GM19395 (cell line): ENCODE results near the gene NIM1K.
A peak's percentile ranks its signal among the peaks of the same experiment; 100 is the strongest.
"Not testable (repeated sequence)": the region's sequence is repeated elsewhere in the genome, so short reads cannot be mapped to it uniquely, and the experiment has no call there.

Source experiments
- ATAC-seq: cut with Tn5 transposase; IDR thresholded peaks from one replicate; pipeline ENCODE4 v1.9.1; 2021; ENCODE audit warnings: mild to moderate bottlenecking, moderate library complexity; ENCODE audit not compliant: unreplicated experiment

NIM1K gene

DNA sequence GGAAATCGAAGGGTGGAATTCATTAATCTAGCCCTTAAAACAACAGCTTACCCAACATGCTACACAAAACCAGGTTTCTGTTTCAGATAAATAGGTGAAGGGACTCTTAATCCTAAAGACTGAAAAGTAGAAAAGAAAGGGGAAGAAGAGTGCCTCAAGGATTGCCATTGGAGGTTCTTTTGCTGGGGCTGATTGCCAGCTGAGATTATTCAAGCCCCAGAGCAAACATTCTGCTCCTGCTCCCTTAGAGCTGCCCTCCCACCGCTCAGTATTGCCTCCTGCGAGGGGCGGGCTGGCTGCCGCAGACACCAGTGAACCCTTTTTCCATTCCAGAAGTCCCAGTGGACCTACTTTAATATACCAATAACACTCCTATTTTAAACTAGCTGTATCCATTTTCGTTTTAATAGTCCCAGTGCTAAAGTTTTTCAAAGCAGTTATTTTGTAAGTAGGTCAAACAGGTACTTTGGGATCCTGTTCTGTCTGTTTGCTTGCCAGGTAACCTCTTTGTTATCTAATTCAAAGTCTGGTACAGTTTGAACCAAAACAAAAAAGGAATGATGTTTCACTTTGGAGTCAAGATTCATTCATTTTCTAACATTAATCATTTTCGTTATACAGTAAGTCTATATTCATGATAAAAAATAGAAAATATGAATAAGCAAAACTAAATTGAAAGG, 82.5 kb downstream of the NIM1K start:
- ATAC-seq: no peak

- ATAC-seq: no peak
Observed at GRCh38 chr5:43275391-43275790, 83.4 kb downstream of the NIM1K start.

- no peak for ATAC-seq
Observed at GRCh38 chr5:43279548-43280274, 87.7 kb downstream of the NIM1K start.

GRCh38 chr5:43281840-43282658, 90.0 kb downstream of the NIM1K start:
- no peak for ATAC-seq

- no peak for ATAC-seq
Observed at GRCh38 chr5:43286623-43287022, 94.6 kb downstream of the NIM1K start.

GRCh38 chr5:43287493-43287892, 95.5 kb downstream of the NIM1K start:
- no peak for ATAC-seq

GRCh38 chr5:43288269-43288831, 96.3 kb downstream of the NIM1K start:
- no peak for ATAC-seq

DNA sequence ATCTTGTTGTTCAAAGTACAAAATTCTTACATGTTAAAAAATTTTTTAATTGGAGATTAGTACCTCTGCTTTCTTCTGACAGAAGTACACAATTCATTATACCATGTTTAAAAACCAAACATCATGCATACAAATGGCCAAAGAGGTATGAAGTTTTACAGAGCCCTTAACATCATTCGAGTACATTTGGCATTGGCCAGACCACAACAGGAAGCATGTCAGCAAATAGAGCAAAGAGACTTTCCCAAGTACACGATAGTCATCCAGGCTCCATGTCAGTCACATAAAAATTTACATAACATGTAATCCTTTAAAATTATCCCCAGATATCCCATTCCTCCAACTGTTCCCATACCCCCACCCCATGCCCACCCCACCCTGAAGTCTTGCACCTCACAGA, 98.7 kb downstream of the NIM1K start:
- no peak for ATAC-seq

- ATAC-seq: no peak
Observed at GRCh38 chr5:43294226-43294625, 102.2 kb downstream of the NIM1K start.

GRCh38 chr5:43295202-43295601, 103.2 kb downstream of the NIM1K start:
- no peak for ATAC-seq

- no peak for ATAC-seq
Observed at GRCh38 chr5:43296835-43297234, 104.8 kb downstream of the NIM1K start.

GRCh38 chr5:43298443-43298842, 106.4 kb downstream of the NIM1K start:
- ATAC-seq: no peak

DNA sequence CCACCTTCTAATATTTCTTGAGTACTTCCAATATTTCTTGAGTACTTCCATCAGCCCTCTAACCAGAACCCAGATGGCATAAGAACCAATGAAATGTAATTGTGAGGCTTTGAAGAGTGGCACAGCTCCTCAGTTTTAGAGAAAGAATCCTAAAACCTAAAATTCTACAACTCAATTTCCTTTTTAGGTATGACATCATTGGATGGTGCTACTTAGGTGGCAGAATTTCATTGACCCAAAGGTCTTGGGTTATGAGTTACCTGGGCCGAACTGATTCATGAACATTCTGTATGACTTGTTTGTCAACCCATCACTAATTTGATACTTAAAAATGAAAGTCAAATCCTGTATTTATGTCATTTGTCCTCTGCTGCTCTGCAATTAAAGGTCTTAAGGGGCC, 108.1 kb downstream of the NIM1K start:
- no peak for ATAC-seq

- ATAC-seq: no peak
Observed at GRCh38 chr5:43301653-43302091, 109.6 kb downstream of the NIM1K start.

GRCh38 chr5:43302481-43302880, 110.5 kb downstream of the NIM1K start:
- ATAC-seq: no peak

GRCh38 chr5:43303242-43303641, 111.2 kb downstream of the NIM1K start:
- ATAC-seq: no peak

DNA sequence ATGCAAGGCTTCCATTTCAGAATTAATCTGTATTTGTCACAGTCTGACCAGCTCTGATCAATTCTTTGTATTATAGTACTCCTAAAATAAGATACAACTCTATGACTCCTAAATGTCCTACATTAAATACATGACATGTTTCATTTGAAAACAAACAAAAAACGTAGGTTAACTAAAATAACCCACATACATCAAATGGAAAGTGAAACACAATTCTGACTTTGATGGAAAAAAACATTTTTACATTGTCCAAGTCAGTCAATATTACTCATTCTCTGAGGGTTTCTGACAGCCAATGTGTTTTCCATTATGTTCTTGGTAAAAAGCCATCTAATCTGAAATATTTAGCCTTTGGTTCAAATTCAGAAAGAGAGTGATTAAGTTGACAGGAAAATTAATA, 112.5 kb downstream of the NIM1K start:
- peak; percentile 58 for ATAC-seq

GRCh38 chr5:43305948-43306565, 114.0 kb downstream of the NIM1K start:
- ATAC-seq: peak; percentile 68

- ATAC-seq: not testable (repeated sequence)
Observed at GRCh38 chr5:43306954-43307353, 114.9 kb downstream of the NIM1K start.

DNA sequence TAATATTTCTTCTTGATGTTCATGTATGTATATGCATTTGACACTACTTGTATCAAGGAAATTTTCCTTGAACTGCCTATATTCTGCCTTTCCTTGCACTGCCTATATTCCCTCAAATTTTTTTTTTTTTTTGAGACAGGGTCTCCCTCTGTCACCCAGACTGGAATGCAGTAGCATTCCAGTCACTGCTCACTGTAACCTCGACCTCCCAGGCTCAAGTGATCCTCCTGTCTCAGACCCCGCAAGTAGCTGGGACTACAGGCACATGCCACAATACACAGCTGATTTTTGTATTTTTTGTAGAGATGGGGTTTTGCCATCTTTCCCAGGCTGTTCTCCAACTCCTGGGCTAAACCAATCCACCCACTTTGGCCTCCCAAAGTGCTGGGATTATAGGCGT, 117.1 kb downstream of the NIM1K start:
- ATAC-seq: no peak

DNA sequence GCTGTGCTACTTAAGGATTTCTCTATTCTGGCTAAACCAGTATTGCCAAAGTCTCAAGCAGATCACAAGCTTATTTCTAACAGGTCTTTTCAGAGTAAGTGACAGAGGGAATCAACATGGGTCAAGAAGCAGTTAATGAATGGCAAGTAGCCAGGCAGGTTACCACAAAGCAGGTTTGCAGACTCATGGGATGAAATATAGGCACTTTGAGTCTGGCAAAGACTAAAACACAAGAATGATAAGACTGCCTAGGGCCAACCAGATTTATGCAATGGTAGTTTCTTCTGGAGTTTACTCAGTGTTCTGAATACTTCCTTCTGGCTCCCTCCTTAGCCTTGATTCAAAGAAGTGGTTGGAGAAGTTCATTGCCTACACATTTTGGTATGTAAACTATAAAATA, 117.6 kb downstream of the NIM1K start:
- ATAC-seq: no peak
